Limb (tissue), 2 donors: ENCODE measurements around the gene RPA4.
"Not testable (repeated sequence)": the region's sequence is repeated elsewhere in the genome, so short reads cannot be mapped to it uniquely, and the experiment has no call there.

Experiments used
- DNase-seq, 2 donors: peaks; one replicate each; pipeline ENCODE4 v3.0.0-alpha.2; 2016; ENCODE audit errors: extremely low spot score in 2 of 2

RPA4 gene, protein sequence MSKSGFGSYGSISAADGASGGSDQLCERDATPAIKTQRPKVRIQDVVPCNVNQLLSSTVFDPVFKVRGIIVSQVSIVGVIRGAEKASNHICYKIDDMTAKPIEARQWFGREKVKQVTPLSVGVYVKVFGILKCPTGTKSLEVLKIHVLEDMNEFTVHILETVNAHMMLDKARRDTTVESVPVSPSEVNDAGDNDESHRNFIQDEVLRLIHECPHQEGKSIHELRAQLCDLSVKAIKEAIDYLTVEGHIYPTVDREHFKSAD

DNA sequence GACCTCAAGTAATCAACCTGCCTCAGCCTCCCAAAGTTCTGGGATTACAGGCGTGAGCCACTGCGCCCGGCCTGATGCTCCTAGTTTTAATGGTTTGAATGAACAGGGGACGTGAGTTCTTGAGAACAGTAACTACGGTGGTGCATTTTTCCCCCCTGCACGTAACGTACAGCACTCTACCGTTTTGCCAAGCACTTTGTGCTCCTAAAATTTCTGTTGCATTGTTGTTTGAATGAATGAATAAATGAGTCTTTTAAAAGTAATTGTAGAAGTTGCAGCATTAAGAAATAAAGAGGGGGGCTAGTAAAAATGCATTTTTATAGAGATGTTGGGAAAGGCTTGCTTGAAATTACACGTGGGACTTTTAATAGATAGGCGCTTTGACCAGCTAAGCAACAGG is at the start of gene RPA4:
TSS of gene RPA4 (plus strand) at position 301 of the 400 bp plus-strand sequence. CDS start 403 bp downstream, outside the sequence.
- DNase-seq: no peak

DNA sequence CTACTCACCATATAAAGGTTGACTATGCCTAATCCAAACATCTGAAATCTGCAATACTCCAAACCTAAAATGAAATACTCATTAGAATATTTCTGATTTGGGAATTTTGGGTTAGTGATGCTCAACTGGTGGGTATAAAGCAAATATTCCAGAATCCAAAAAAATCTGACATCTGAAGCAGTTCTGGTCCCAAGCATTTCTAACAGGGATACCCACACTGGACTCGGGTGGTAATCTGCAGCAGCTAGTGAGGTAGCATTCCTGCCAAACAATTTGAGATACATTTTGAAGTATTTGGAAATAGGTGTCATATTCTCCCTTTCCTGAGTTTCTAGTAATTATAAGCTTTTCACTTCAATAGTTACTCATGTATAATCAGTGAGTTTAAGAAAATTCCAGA is 49.6 kb upstream of the RPA4 start:
- DNase-seq: no peak

DNA sequence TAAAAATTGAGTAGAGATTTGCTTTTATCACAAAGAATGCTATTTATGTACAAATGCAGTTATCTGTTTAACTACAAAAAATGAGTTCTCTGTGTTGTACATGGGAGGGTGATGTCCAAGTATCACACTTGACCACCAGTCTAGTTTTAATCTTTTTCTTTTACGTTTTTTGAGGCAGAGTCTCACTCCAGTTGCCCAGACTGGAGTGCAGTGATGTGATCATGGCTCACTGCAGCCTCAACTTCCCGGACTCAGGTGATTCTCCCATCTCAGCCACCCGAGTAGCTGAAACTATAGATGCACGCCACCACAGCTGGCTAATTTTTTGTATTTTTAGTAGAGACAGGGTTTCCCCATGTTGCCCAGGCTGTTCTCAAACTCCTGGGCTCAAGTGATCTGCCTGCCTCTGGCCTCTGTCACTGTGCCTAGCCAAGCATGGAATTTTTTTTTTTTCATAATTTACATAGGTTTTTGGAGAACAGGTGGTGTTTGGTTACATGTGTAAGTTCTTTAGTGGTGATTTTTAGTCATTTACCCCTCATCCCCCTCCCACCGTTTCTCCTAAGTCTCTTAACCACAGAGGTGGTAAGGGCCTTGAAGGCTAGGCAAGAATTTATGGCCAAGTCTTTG is 47.9 kb upstream of the RPA4 start:
- no peak for DNase-seq

DNA sequence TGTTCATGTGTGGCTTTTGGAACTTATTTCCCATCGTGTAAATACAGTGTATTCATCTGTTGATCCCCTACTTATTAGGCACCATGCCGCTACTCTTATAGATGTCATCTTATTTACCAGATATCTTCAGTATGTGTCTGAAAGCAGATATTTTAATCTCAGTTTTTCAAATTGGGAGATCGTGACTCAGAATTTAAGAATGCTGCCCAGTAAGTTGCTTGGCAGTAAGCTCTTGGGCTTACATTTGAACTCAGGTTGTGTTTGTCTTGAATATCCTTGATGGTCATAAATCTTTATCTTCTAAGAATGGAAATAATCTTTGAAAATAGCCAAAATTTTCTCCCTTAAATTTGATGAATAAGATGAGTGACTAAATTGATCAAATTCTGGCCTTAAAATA is 45.9 kb upstream of the RPA4 start:
- no peak for DNase-seq

DNA sequence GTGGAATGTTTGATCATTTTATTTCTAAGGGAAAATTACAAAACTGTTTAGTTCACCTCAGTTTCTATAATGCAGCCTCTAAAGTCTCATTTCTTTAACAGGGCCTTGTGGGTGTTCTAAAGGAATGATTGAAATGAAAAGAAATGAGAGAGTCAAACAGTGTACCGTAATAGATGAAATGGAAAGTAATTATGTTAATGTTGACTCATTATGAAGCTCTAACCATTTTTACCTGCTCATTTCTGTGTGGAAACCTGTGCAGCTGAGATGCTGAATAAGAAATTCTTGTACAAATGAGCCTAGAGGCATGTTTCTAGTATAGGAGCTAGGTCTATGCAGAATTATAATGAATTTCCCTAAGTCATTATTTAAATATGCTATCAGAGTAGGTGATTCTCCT is 45.2 kb upstream of the RPA4 start:
- no peak for DNase-seq

DNA sequence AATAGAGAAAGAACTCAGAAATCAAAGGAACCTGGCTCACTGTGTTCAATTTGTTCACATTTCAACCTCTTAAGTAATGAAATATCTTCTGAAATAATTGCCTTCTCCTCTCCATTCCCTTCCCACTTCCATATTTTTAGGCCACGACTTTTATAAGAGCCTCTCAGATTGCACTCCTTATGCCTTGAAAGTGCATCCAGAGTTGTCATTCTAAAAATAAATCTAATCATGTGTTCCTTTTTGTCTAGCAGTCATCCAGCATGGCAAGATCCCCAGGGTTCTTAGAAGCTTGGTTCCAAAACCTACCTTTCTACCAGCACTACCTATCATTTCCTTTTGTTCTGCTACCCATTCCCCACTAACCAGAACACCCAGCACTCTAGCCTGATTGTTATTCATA is 42.4 kb upstream of the RPA4 start:
- DNase-seq: no peak

DNA sequence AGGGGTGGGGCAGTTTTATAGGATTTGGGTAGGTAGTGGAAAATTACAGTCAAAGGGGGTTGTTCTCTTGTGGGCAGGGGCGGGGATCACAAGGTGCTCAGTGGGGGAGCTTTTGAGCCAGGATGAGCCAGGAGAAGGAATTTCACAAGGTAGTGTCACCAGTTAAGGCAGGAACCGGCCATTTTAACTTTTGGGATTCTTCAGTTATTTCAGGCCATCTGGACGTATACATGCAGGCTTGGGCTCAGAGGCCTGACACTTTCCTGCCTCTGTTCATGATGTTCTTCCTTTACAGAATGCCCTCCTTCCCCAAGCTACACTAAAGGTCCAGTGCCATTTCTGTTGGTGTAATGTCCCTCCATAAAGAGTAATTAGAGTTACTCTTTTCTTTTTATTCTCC is 41.8 kb upstream of the RPA4 start:
- not testable (repeated sequence) for DNase-seq

DNA sequence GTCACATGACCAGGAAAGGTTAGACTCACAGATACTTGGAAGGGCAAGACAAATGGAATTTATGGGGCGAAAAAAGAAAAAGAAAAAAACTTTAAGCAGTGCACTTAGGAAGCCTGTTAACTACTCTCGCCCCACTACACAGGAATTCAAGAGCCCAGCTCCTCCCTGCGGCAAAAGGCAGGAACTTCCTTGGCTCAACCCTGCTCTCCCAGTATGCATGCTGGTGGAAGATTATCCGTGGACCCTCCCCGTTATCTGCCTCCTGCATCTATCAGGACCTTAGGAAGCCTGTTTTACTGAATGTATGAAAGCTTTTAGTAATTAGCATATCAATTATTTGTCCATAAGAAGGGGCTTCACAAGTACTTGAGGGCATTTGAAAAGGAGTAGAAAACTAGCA is 40.1 kb upstream of the RPA4 start:
- no peak for DNase-seq

DNA sequence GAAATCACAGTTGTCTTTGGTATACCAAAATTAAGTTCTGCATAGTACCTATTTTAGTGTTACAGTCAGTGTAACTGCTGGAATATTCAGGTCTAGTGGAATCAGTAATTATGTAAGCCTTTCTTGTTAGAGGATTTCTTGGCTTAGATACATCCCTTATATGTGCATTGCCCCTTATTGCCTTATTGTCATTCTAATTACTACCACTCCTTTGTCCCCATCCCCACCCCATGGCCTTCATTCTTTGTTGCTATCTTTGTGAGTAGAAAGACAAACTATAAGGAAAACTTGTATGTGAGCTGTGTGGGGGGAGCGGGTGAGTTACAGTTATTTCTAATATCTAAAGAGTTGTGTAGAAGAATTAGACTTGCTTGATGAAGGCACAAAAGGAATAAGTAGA is 36.9 kb upstream of the RPA4 start:
- no peak for DNase-seq

DNA sequence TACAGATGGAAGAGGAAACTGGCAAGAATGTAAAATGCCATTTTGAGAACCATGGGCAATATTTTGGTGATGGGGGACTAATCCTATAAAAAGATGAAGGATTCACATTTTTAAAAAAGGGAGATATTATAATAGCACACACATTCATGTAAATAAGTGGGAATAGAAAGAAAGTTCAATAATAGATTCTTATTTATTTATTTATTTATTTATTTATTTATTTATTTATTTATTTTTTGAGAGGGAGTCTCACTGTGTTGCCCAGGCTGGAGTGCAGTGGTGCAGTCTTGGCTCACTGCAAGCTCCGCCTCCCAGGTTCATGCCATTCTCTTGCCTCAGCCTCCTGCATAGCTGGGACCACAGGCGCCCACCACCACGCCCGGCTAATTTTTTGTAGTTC is 24.3 kb upstream of the RPA4 start:
- not testable (repeated sequence) for DNase-seq

DNA sequence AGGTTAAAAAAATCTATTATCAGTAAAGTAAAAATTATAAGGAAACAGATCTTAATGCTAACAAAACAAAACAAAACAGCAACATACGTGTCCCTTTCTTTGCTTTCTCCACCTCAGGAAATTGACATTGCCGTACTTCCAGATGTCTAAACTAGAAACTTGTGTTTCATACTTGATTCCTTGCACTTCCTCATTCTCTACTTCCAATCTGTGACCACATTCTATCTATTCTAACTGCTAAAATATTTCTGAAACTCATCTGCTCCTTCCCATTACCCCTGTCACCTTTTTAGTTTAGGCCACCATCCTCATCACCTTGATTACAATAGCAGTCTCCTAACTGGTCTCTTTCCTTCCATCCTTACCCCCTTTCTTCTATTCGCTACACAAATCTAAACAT is 22.5 kb upstream of the RPA4 start:
- no peak for DNase-seq

DNA sequence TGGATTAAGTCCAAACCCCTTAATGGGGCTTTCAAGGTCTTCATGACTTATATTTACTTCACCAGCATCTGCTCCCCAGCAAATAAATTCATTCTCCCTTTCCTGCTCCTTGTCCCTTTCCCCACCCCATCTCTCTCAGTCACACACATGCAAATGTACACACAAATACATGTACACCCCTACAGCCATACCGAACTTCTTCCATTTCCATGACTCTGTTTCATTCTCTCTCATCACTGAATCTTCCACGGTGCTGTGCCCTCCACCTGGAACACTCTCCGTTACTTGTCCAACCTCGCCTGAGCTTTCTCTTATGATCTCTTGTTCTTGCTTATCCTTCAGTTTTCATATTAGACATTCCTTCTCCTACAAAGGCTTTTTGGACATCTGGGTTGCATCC is 22.0 kb upstream of the RPA4 start:
- no peak for DNase-seq

DNA sequence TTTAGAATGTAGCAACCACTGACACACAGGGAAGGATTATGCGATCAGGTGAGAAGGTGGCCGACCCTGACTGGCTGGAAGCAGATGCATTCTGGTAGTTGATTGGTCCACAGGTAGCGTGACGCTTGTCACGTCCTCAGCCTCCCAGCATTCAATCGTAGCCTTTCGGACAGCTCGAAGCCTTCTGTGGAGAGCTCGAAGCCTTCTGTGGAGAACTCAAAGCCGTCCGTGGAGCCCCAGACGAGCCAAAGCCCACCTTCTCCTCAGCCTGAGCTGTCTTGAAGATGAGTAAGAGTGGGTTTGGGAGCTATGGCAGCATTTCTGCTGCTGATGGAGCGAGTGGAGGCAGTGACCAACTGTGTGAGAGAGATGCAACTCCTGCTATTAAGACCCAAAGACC is 319 bp downstream of the RPA4 start:
- DNase-seq: no peak

DNA sequence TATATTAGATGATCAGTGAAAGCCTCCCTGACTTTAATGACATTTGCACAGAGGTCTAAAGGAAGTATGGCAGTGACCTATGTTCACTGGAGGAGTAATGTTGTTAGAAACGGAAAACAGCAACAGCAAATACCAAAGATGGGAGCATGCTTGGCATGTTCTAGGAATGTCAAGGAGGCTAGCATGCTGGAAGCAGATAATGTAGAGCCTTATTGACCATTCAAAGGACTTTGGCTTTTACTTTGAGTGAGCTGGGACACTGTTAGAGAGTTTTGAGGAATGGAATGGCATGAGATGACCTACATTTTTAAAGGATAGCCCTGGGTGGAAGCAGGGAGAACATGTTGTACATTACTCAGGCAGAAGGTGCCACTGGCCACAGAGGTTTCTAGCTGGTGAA is 6.0 kb downstream of the RPA4 start:
- DNase-seq: no peak

DNA sequence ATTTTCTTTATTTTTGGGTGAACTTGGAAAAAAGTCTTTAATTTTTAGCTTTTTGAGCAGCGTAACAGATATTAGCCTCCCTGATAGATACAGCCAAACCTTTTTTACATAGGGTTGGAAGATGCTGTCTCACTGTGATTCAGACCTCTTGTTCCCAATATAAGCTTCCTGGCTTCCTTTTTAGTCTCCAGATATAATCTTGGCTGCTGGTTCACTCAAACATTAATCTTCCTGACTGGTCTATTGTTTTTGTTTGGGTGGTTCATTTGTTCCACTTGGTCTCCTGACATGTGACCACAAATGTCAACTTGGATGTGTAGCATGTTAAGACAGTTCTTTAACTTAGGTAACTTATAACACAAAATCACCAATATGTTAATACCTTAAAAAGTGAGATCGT is 23.0 kb downstream of the RPA4 start:
- DNase-seq: no peak

DNA sequence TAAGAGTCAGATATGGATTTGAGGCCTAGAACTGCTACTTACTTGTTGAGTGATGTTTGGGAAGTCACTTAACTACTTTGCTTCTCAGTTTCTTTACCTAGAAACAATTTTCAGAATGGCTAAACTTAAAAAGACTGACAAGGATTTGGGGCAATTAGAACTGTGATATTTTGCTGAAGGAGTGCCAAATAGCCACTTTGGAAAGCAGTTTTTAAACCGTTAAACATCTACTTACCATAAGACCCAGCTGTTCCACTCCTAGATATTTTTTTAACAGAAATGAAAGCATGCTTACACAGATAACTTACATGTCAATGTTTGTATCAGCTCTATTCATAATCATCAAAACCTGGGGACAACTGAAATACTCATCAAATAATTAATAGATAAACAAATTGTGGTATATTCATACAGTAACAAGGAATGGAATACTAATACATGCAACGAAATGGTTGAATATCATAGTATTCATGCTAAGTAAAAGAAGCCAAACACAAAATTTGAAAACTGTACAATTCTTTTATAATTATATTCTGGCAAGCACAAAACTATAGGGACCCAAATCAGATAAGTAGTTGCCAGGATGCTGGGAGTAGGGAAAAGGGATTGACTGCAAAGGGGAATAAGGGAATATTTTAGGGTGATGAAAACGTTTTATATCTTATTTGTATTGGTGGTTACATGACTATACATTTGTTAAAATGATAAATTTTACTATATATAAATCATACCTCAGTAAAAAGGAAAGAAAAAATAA is 24.0 kb downstream of the RPA4 start:
- no peak for DNase-seq

DNA sequence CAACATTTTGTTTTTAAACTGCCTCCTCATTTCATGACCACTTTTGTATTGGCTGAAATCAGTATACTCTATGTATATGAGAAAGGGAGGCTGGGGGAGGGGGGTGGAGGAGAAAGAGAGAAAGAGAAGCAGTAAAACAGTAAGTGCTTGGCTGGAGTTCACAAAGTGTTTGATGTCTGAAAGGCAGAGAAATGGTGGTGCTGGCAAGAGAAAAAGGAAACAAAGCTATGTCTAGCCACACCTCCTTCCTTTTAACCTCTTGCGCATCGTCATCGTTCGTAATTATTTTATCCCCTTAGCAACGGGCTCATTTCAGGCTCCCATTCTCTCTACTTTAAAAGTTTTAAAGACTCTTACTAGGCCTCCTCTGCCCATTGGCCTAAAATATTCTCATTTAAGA is 25.6 kb downstream of the RPA4 start:
- DNase-seq: peak in 1 of 2 donors; percentile 17

DNA sequence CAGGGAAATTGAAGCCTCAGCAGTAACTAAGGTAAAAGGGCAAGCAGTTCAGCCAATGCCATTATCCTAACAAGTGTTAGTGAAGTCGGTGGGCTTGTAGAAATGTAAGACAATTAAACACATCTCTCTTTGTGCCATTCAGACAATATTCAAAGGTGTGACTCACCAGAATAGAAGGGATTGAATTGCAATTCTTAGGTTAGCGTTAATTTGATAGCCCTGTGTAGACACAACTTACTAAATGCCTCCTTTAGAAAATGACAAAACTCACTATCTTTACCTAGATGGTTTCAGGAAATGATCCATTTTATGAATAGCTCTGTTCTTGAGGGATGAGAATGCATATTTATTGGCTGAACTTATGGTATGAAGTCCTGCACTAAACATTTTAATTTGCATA is 35.2 kb downstream of the RPA4 start:
- no peak for DNase-seq

DNA sequence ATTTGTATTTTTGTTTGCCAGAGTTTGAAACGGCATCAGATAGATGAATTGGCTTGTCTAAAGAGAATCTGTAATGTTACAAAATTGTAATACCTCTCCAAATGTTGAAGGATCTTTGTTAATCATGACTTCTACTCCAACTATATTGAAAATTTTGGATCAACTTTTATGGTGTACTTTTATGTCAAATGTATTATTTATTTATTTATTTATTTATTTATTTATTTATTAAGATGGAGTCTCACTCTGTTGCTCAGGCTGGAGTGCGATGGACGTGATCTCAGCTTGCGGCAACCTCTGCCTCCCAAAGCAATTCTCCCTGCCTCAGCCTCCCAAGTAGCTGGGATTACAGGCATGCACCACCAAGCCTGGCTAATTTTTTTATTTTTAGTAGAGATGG is 36.0 kb downstream of the RPA4 start:
- DNase-seq: no peak

DNA sequence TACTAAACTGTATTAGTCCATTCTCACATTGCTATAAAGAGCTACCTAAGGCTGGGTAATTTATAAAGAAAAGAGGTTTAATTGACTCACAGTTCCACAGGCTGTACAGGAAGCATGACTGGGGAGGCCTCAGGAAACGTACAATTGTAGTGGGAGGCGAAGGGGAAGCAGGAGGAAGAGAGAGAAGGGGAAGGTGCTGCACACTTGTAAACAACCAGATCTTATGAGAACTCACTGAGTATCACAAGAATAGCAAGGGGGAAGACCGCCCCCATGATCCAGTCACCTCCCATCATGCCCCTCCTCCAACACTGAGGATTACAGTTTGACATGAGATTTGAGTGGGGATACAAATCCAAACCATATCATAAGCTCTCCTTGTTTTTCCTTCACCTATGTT is 40.9 kb downstream of the RPA4 start:
- no peak for DNase-seq

DNA sequence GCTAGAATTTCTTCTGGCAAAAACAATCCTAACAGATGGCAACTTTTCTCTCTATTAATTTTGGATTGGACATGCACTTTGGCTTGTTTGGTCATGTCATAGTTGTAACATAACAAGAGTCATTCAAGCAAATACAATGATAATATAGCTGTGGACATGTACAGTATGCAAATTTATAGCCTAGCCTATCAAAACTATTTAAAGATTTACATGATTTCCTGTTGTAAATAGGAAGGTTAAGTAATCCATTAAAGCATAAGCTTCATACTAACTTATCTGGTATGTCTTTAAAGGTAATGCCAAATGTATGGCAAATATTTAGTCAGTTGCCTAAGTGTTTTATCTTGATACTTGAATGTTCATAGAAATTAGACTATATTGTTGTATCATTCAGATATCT is 45.3 kb downstream of the RPA4 start:
- no peak for DNase-seq
